ENCODE results near the gene DEDD. TPM values are rescaled to one million over a fixed set of nuclear protein-coding genes. Genes with fewer than 3 reads are reported as not detected.

DEDD gene, protein sequence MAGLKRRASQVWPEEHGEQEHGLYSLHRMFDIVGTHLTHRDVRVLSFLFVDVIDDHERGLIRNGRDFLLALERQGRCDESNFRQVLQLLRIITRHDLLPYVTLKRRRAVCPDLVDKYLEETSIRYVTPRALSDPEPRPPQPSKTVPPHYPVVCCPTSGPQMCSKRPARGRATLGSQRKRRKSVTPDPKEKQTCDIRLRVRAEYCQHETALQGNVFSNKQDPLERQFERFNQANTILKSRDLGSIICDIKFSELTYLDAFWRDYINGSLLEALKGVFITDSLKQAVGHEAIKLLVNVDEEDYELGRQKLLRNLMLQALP
- total RNA-seq: 18.1 and 29.1 TPM in 2 replicates

DNA sequence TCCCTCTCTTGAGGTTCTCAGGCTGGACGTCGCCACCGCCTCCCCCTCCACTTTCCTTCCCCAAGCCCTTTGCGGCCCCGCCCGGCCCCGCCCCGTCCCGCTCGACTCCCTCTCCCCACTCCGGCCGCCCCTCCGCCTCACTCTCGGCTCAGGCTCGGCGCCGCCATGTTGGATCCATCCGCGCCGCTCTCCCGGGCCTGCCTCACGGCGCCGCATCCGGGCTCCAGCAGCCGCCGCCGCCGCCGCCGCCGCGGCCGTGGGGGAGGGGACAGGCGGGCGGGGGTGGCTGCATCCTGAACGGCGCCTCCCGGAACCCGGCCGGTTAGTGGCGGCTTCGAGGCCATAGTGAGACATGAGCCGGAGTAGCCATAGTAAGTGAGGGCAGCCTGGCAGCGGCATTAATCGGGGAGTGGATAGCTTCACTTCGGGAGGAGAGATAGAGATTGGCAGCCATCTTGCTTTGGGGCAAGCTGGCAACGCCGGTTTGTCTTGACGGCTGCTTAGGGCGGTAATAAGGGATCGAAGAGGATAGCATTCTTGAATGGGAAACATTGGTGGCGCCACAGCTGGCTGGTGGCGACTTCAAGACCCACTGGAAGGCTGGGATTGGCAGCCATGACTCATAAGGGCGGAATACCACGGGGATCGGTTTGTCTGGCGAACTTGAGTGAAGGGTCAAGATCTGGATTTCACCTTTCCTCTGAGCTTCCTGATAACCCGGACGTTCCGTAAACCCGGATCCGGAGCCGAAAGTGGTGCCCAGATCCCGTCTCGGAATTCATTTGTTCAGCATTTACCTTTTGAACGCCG is at the start of gene DEDD:
Gene DEDD, minus strand, starts transcription at position 258 of the 810 bp plus-strand sequence. CDS start 8,205 bp downstream, outside the sequence.

DNA sequence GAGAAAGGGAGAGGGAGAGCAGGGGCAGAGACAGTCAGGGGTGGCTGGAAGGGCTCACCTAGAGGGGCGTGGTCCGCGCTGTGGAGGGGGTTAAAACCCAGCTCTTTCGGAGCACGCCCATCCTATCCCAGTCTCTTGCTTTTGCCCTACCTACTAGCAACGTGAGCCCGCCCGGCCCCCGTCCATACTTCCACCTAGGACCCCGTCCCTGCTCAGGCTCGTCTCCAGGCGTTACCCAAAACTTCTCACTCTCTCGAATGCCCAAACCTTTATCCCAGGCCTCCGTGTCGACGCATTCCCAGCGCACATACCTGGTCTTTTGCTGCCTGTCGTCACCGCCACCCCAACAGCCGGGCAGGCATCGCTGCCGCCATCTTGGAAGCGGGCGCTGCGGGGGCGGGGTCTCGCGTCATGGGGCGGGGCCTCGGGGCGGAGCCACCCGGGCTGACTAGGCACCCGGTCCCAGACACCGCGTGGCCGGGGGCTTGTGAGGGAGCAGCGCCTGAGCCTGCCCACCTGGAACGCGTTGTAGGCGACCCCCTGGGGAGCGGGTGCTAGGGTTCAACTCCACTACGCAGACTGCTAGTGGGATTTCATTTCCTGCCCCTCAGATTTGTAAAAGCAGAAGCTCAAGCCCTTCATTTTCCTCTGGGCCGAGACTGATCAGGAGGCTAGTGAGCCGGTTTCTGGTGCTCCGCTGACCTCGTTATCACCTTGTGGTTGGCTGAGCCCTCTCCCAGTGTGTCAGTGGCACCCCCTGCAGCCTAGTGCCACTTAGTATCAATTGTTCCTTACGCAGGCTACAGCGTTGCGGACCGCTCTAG is 44.9 kb upstream of the DEDD start, which contains the start of gene B4GALT3:
Gene B4GALT3, minus strand, starts transcription at position 396 of the 824 bp plus-strand sequence. CDS start 1,447 bp downstream, outside the sequence.

DNA sequence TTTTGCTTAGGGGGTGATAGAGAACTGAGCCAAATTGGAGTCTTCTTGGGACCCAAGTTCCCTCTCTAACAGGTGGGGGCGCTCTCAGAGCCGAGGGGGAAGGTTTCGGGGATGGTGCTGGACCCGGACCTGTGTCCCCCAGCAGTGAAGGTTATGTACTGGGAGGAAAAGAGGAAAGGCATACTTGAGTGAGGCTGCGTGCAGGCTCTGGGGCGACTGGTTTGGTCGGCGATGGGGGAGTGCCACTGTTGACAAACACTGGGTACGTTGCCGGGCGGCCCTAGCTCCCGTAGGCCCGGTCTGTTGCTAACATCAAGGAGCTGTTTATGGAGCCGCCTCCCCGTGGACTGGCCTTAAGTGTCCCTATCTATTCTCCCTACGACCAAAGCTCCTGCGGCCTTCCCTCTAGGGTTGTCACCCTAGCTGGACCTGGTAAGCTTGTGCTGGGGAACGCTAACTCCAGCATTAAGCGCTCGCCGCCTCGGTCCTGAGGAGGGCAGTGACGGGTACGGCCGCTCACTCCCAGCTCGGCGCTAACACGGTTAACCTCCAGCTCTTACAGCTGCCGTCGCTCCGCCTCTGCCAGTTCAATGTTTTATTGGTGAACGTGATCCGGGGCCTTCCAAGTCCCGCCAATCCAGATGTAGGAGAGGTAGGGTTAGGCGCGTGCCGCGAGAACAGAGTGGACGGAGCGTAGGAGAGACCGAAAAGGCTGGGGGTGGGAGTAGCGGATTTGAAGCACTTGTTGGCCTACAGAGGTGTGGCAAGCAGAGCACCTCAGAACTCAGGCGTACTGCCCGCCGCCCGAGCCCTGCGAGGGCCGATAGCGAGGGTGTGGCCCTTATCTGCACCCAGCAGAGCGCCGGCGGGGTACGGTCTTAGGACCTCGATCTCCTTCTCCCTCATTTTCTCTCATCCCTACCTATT is 33.5 kb upstream of the DEDD start, which contains the start of gene PPOX:
Gene PPOX, plus strand, starts transcription at position 685 of the 927 bp plus-strand sequence. CDS start 422 bp downstream, outside the sequence.

DNA sequence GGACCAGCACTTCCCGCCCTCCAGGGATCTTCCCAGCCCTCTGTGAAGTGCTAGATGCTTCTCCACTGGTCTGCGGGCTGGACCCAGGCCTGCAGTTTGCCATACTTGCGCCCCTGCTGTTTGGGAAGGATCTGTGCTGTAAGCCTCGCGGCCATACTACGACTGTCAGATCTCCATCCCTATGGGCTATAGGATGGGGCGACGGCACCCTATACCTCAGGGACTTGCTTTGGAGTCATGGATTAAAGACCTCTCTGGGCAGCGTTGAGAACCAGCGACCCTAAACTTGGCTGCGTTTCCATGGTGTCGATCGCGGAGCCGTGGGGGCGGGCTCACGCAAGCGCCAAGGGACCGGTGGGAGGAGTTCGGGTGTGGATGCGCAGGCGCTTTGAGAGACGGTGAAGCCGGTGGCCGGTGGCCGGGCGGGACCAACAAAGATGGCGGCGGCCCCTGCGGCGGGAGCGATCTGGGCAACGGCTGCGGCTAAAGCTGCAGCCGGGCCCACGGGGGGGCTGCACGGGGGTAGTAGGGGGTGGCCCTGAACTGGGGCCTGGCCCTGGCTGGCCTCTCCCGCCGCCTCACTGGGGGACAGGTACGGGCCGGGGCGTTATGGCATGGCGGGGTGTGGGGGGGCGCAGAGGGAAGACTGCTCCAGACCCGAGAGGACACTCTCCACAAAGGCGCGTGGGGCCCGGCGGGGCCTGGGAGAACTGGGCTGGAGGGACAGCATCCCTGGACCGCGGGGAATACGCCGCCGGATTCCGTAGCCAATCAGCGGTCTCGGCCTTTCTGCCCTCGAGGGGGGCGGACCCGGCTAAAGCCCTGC is 26.8 kb upstream of the DEDD start, which contains the start of gene USP21:
Gene USP21, plus strand, starts transcription at position 414 of the 826 bp plus-strand sequence. CDS start 1,141 bp downstream, outside the sequence.

DNA sequence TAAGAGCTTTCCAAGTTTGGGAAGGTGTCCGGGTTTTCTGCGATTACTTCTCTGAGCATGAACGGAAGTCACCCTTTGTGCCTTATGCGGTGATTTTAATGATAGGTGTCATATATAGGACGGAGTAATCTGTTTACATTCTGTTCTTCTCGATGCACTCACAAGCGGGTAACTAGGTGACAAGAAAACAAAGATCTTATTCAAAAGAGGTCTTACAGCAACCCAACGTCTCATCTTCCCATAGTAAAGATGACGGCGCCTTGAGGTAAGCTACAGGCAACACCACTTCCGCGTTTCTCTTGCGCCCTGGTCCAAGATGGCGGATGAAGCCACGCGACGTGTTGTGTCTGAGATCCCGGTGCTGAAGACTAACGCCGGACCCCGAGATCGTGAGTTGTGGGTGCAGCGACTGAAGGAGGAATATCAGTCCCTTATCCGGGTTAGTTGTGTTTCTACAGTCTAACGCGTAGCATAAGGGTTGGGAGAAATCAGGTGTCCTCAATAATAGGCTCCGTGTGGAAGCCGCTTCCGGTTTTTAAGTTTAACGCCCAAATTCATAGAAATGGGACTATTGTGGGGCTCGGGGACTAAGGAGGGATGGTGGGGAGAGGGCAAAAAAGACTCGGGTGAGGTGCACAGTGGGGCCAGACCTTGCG is 21.3 kb upstream of the DEDD start, which contains the start of gene UFC1:
Gene UFC1, plus strand, starts transcription at position 297 of the 656 bp plus-strand sequence. Its CDS starts 20 bp downstream, at position 317.

DNA sequence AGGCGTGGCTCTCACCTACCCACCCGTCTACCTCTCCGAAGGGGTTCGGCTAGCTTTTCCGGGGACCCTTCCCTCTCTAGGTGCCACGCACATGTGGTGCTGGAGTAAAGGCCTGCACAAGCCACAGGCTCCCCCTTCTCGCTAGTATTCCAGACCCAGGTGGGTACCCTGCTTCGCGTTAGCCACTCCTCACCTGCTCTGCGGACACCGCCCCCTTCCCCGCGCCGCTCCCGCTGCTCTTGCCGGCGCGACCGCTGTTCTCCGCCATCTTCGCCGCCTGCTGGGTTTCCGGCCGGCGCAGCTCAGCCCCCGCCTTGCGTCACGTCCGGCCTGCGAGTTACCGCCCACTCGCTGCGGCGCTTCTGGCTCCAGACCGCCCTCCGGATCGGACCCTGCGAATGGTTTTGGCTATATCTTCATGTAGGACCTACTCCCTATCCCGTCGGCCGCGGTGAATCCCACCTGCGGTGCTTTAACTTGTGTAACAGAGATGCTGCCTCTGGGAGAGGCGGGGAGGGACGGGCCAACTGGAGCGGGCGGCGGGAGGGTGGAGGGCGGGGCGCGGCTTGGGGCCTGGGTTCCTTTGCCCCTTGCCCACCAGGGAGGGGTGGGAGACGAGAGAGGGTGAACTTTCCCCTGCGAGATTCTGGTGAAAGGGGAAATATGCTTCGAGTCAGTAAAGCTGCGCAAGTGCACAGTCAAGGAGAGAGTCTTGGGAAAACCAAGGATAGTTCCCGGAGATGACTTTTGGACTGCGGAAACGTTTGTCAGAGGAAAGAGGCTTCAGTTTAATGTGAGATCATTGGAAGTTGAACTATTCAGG is 14.5 kb downstream of the DEDD start, which contains the start of the genes NIT1 and PFDN2:
Gene NIT1, plus strand, starts transcription at position 347 of the 823 bp plus-strand sequence. Its CDS starts 72 bp downstream, at position 419.
Gene PFDN2, minus strand, starts transcription at position 279 of the 823 bp plus-strand sequence. Its CDS starts 11 bp downstream, at position 268.

DNA sequence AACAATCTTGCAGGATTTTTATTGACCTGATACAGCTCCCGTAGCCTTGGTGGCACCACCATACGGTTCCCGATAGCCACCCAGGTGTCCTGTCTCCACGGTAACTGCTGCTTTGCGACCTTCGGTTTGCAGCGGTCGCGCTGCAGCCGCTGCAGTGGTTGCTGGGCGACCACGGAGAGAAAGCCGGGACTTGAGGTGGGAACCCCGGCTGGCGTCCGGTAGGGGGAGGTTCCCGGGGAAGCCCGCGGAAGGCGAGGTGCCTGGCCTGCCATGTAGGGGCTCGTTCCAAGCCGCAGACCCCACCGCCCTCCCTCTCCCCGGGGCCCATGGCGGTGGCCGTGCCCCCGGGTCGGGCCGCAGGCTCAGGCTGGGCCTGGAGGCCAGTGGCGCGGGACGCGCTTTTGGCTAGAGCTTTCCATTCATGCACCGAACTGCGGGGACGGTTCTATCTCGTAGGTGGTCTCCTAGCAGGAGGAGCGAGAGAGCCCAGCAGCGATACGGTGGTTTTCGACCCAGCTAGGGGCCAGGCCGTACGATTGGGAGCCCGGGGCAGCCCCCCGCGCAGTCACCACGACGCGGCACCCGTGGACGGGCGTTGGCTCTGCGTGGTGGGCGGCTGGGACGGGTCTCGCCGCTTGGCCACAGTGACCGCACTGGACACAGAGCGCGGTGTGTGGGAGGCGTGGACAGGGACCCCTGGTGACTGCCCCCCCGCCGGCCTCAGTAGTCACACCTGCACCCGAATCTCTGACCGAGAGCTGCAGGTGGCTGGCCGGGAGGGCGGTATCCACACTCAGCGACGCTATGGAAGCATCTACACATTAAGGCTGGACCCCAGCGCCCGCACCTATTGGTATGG is 34.0 kb downstream of the DEDD start, which contains the start of gene KLHDC9:
Gene KLHDC9, plus strand, starts transcription at position 152 of the 859 bp plus-strand sequence. Its CDS starts 175 bp downstream, at position 327.

DNA sequence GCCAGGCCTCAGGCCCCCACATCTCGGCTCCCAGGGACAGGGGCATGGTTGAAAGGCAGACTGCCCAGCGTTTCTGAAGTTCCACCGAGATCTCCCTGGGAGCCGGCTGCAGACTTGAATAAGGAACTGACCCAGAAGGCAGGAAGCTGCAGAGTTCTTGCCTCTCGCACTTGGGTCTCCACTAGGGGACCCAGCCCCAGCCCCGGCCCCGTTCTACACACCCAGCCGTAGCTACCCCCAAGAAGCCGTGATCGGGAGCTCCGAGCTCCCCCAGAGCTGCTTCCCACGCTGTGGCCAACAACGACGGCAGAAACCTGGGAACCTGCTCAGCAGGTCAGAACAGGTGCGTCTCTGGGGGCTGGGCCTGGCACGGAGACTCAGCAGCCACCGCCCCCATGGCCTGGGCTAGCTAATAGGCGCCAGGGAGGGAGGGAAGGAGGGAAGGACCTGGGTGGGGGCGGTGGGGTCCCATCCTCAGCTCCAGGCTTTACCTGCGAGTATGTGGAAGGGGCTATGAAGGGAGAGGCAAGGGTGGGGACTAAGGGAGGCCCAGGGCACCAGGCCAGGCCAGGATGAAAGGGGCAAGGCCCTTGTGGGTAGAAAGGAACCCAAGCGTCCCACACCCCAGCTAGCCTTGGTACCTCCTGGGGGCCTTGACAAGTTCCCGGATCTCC is 43.1 kb downstream of the DEDD start, which contains the start of gene NECTIN4:
Gene NECTIN4, minus strand, starts transcription at position 308 of the 674 bp plus-strand sequence. Its CDS starts 262 bp downstream, at position 46.

Other genes with a start within 250 kb of the DEDD start
- gene ITLN1, start 247.5 kb downstream of the DEDD start, total RNA-seq: not detected in 2 replicates
- not detected in 2 replicates for gene ITLN2, start 177.9 kb downstream of the DEDD start, total RNA-seq
- gene F11R, start 111.5 kb downstream of the DEDD start, total RNA-seq: 21.2 and 23.2 TPM in 2 replicates
- gene TSTD1, start 93.7 kb downstream of the DEDD start, total RNA-seq: 10.7 and 17.8 TPM in 2 replicates
- 49.4 and 76.0 TPM in 2 replicates for gene USF1, start 86.7 kb downstream of the DEDD start, total RNA-seq
- 0.05 TPM in 1 of 2 replicates, not detected in the other for gene ARHGAP30, start 62.8 kb downstream of the DEDD start, total RNA-seq
- gene NECTIN4, start 43.1 kb downstream of the DEDD start, total RNA-seq: 0.30 and 1.8 TPM in 2 replicates
- gene KLHDC9, start 34.3 kb downstream of the DEDD start, total RNA-seq: 1.2 and 1.5 TPM in 2 replicates
- 45.1 and 49.0 TPM in 2 replicates for gene PFDN2, start 14.6 kb downstream of the DEDD start, total RNA-seq
- gene NIT1, start 14.6 kb downstream of the DEDD start, total RNA-seq: 19.1 and 21.1 TPM in 2 replicates
- gene UFC1, start 21.3 kb upstream of the DEDD start, total RNA-seq: 81.8 and 134 TPM in 2 replicates
- gene USP21, start 26.8 kb upstream of the DEDD start, total RNA-seq: 7.7 and 11.0 TPM in 2 replicates
- 9.2 and 9.7 TPM in 2 replicates for gene PPOX, start 33.8 kb upstream of the DEDD start, total RNA-seq
- 36.8 and 40.1 TPM in 2 replicates for gene B4GALT3, start 44.8 kb upstream of the DEDD start, total RNA-seq
- 14.3 and 20.3 TPM in 2 replicates for gene ADAMTS4, start 66.4 kb upstream of the DEDD start, total RNA-seq
- gene NDUFS2, start 69.7 kb upstream of the DEDD start, total RNA-seq: 145 and 146 TPM in 2 replicates
- 0.59 TPM in 1 of 2 replicates, not detected in the other for gene FCER1G, start 82.6 kb upstream of the DEDD start, total RNA-seq
- gene APOA2, start 91.0 kb upstream of the DEDD start, total RNA-seq: not detected in 2 replicates
- gene TOMM40L, start 93.4 kb upstream of the DEDD start, total RNA-seq: 8.0 and 9.0 TPM in 2 replicates
- not detected in 2 replicates for gene NR1I3, start 105.5 kb upstream of the DEDD start, total RNA-seq
- gene PCP4L1, start 126.1 kb upstream of the DEDD start, total RNA-seq: not detected in 2 replicates
- gene MPZ, start 177.3 kb upstream of the DEDD start, total RNA-seq: 0.88 and 0.89 TPM in 2 replicates
- 32.7 and 38.2 TPM in 2 replicates for gene SDHC, start 181.7 kb upstream of the DEDD start, total RNA-seq
- gene CFAP126, start 235.2 kb upstream of the DEDD start, total RNA-seq: not detected in 2 replicates